Omental fat pad (tissue), 4 donors: Measurements from ENCODE around the gene MRPL1. TPM values are rescaled to one million over a fixed set of nuclear protein-coding genes. Genes with fewer than 3 reads are reported as not detected.
"Not testable (repeated sequence)": the region's sequence is repeated elsewhere in the genome, so short reads cannot be mapped to it uniquely, and the experiment has no call there.

Source experiments
- ATAC-seq: fragments of 150-250 bp; one replicate; pipeline ENCODE4 v1.9.1; 2016; ENCODE audit warnings: mild to moderate bottlenecking, moderate library complexity; ENCODE audit not compliant: low FRiP score
- DNase-seq: peaks from one replicate; pipeline ENCODE4 v3.0.0-alpha.2; 2019; ENCODE audit warnings: low spot score
- total RNA-seq, 4 donors: library from RNA; depleted of rRNA; stranded (reverse); fragments of >200 nt; gene quantifications; one replicate each; pipeline ENCODE4 v1.1.0, GENCODE V29; 2016
- TF ChIP-seq, protein P1 (sequence below), 3 donors: fragments of 450-650 bp; IDR thresholded peaks; one replicate each; pipeline ENCODE4 v1.5.1; 2016 to 2017; ENCODE audit warnings: antibody characterized with exemption in 3 of 3, mild to moderate bottlenecking in 3 of 3, moderate library complexity in 2 of 3

MRPL1 gene
- total RNA-seq, 4 donors from 2014 or later, result 17.1 to 20.5 (median 18.7) TPM

DNA sequence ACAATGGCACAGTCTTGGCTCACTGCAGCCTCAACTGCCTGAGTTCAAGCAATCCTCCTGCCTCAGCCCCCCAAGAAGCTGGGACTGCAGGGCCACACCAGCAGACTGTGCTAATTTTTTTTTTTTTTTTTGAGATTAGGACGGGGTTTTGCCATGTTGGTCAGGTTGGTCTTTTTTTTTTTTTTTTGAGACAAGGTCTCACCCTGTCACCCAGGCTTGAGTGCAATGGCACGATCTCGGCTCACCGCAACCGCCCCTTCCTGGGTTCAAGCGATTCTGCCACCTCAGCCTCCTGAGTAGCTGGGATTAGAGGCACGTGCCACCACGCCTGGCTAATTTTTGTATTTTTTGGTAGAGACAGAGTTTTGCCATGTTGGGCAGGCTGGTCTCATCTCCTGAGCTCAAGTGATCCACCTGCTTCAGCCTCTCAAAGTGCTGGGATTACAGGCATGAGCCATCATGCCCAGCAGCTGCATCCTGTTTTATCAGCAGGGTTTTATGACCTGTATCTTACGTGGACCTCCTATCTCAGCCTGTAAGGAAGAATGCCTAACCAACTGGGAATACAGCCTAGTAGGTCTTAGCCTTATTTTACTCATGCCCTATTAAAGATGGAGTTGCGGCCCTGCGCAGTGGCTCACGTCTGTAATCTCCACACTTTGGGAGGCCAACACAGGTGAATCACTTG lies 13.2 kb upstream of the MRPL1 start:
- no peak for ATAC-seq
- no peak for DNase-seq
- TF ChIP-seq, protein P1, sequence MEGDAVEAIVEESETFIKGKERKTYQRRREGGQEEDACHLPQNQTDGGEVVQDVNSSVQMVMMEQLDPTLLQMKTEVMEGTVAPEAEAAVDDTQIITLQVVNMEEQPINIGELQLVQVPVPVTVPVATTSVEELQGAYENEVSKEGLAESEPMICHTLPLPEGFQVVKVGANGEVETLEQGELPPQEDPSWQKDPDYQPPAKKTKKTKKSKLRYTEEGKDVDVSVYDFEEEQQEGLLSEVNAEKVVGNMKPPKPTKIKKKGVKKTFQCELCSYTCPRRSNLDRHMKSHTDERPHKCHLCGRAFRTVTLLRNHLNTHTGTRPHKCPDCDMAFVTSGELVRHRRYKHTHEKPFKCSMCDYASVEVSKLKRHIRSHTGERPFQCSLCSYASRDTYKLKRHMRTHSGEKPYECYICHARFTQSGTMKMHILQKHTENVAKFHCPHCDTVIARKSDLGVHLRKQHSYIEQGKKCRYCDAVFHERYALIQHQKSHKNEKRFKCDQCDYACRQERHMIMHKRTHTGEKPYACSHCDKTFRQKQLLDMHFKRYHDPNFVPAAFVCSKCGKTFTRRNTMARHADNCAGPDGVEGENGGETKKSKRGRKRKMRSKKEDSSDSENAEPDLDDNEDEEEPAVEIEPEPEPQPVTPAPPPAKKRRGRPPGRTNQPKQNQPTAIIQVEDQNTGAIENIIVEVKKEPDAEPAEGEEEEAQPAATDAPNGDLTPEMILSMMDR (IDR thresholded peaks at IDR 0.05), result no peak

DNA sequence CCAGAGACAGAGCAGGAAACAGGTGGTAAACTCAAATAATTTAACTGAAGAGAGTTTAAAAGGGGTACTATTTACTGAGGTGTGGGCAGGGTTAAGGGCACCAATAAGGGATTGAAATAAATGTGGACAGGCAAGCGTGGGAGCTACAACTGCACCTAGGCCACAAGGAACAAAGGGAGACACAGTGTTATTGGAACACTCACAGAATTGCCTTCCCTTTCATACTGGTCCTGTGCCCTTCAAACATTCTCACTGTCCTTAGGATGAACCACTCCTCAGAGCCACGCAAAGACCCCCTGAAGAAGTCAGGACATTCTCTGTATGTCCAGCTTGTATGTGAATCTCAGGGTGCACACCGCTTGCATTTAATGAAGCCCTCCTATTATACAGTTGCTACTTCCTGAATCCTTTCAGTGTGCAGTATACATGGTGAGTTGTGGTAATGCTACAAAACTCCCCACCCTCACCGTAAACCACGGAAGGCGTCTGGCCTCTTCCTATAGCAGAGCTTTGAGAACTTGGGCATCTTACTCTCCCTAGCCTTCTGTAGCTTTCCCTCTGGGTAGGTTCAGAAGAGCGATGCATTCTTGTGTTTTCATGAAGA lies 9.6 kb upstream of the MRPL1 start:
- ATAC-seq (no peak), DNase-seq (no peak)
- TF ChIP-seq, protein P1 (IDR thresholded peaks at IDR 0.05), result no peak

DNA sequence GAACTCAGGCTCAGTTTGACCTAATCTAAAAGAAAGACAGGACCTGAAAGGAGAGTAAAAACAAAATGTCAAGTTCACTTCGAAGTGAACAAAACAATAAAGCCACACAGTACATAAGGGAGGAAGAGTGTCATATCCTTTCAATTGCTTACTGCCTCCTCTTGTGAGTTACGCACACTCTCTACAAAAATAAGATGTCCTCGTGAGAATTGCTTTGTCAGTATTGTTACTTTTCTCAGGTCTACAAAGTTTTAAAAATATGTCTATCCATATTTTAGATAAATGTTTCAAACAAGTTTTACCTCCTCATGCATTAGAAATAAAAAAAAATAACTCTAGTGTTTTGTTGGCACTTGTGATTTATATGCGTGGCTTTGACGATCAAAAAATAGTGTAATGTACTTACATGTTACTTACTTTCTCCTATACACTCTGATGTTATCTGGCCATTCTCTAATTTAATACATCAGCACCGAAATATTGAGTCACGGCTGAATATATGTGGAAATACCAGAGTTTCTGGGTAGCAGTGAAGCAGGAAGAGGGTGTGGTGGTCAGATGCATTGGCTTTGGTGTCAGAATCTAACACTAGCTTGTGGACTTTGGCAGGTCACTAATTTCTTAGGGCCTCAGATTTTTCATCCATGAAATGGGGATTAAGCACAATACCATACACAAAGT lies 8.1 kb upstream of the MRPL1 start:
- DNase-seq, result no peak

DNA sequence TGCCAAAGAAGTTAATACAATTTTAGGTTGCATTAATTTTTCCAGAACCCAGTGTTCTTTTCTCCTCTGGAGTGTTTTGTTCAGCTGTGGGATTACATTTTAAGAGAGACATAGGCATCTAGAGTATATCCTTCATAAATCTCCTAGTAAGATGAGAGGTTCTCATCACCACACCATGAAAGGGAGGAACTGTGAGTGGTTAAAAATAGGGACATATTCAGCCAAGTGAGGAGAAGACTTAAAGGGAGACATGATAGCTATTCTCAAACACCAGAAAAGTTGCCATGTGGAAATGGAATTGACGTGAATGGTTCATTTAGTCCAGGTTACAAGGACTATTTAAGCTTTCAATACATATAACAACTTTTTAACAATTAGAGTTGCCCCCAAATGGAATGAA lies 6.5 kb upstream of the MRPL1 start:
- TF ChIP-seq, protein P1 (IDR thresholded peaks at IDR 0.05), result no peak
- DNase-seq (no peak), ATAC-seq (no peak)

More for the DNA sequence above, 8.1 kb upstream of the MRPL1 start:
- ATAC-seq, result no peak
- TF ChIP-seq, protein P1 (IDR thresholded peaks at IDR 0.05), result no peak

DNA sequence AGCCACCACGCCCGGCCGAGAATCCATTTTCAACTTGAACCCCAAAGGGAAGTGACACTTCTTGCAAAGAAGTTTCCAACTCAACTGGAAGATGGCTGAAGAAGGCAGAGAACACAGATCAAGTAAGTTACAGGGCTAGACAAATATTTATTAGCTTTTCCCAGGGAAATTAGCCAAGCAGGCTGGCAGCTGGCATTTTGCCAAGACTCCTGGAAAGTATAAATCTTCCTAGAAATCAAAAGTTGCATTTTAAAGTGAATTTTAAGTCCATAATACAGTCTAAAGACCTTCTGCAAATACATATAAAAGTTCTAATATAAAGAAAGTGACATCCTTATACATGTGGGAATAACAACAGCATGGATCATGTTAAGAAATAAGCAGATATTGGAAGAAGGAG lies 3.4 kb upstream of the MRPL1 start:
- TF ChIP-seq, protein P1 (IDR thresholded peaks at IDR 0.05), result no peak
- DNase-seq (no peak), ATAC-seq (no peak)

DNA sequence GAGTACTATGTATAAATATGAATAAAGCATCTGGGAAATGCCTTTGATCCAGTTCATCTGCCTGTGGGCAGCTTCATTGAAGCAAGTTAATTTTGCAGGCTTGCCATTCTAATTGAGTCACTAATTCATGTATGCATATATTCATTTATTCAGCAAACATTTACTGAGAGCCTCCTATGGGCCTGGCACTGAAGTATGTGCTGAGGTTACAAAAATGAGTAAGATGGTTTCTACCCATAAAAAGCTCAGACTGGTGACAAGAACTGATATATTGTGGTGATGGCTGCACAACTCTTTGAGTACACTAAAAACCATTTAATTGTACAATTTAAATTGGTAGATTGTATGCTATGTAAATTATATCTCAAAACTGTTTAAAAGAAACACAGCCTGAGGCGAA lies 1.1 kb upstream of the MRPL1 start:
- no peak for DNase-seq
- TF ChIP-seq, protein P1 (IDR thresholded peaks at IDR 0.05), result no peak
- no peak for ATAC-seq

DNA sequence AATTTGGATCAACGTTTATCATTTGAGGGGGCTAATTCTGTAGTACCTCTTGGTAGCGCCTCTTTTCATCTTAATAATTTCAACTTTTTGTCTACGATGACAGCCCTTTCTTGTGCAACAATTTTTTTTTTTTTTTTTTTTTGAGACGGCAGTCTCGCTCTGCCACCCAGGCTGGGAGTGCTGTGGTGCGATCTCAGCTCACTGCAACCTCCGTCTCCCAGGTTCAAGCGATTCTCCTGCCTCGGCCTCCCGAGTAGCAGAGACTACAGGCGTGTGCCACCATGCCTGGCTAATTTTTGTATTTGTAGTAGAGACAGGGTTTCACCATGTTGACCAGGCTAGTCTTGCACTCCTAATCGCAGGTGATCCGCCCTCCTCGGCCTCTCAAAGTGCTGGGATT lies 711 bp downstream of the MRPL1 start:
- not testable (repeated sequence) for ATAC-seq, DNase-seq
